ENCODE measurements around the gene DOCK1. TPM values are rescaled to one million over a fixed set of nuclear protein-coding genes. Genes with fewer than 3 reads are reported as not detected.

Gene DOCK1
- total RNA-seq, 1 donor from 2014 or later: 25.8 TPM

DNA sequence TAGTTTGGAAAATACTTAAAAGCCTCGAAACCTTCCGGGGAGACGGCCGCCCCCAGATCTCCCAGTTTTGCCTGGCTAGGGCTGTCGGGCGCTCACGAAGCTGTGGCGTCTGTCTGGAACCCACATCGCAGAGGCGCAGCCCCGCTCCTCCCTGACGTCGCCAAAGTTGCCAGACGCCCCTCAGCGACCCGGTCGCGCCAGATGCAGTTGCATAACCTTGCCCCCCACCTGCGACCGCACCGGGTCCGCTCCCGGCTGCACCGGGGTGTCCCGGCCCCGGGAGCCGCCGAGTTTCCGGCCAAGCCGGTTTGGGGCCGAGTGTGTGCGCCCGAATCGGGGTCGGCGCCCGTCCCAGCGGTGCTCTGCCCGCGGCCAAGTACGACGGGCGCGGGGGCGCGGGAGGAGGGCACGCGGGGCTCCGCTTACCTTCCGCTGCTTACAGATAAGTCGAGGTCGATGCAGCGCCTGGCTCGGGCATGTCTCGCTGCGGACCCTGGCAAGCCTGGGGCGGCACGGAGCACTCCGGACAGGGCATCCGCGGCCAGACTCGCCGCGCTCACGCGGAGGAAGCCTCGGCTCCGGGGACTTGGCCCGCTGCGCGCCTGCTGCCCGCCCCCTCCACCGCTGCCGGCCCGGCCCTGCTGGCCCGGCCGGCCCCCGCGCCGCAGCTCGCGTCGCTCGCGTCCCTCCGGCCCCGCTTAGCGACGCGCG lies 290.5 kb downstream of the DOCK1 start:
- no peak overlapping the region for H3K27ac ChIP-seq
- intact Hi-C loops (cut with DNase I): no loop called here
- TF ChIP-seq, protein P1, sequence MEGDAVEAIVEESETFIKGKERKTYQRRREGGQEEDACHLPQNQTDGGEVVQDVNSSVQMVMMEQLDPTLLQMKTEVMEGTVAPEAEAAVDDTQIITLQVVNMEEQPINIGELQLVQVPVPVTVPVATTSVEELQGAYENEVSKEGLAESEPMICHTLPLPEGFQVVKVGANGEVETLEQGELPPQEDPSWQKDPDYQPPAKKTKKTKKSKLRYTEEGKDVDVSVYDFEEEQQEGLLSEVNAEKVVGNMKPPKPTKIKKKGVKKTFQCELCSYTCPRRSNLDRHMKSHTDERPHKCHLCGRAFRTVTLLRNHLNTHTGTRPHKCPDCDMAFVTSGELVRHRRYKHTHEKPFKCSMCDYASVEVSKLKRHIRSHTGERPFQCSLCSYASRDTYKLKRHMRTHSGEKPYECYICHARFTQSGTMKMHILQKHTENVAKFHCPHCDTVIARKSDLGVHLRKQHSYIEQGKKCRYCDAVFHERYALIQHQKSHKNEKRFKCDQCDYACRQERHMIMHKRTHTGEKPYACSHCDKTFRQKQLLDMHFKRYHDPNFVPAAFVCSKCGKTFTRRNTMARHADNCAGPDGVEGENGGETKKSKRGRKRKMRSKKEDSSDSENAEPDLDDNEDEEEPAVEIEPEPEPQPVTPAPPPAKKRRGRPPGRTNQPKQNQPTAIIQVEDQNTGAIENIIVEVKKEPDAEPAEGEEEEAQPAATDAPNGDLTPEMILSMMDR (IDR thresholded peaks at IDR 0.05): no peak

DNA sequence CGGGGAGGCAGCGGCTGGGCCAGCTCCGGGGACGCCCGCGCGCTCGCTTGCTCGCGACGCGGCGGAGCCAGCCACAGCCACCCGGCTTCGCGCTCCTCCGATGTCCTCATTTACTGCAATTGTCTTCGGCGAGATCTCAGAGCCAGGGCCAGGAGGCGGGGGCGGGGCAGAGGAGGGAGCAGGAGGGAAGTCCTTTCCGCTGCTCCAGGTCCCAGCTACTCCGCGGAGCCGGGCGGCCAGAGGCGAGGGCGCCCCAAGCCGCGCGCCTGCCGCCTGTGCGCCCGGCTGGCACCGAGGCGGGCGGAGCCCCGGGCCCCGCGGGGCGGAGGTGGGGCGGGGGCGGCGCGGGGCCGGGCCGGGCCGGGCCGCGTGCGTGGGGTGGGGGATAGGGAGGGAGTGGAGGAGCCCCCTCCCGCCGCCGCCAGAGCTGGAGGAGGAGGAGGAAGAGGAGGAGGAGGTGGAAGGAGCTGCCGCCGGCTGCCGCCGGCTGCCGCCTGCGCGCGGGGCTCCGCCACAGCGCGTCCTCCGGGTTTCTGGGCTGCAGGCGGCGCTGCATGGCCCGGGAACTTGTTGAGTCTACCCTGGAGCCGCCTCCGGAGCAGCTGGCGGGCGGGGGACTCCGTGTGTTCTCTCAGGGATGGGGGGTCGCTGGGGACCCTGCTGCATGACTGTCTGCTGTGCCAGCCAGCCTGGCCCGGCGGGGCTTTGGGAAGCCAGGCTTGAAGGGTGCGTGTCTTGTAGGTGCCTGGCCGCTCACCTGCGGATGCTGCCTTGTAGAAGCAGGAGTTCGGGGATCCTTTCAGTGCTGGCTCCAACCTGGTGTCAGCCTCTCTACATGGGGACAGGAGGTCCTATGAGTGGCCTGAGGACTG lies 291.3 kb downstream of the DOCK1 start, which contains the start of gene INSYN2A:
Gene INSYN2A, minus strand, starts transcription at position 310 of the 872 bp plus-strand sequence. CDS start 20,196 bp downstream, outside the sequence.
- peaks cover 10 to 11% of the 10 kb centered on the region in 2 donors for H3K4me1 ChIP-seq
- H3K4me3 ChIP-seq: peak within 1 kb of the TSS; percentile 49 to 67
- DNase-seq (ENCODE audit: low spot score in 2 of 2): no peak
- H3K27ac ChIP-seq: no peak within 1 kb of the TSS
- TF ChIP-seq, protein P1 (IDR thresholded peaks at IDR 0.05): no peak
- H3K36me3 ChIP-seq: no peaks in the 10 kb centered on the region
- intact Hi-C loops (cut with DNase I): no loop called here
- H3K9me3 ChIP-seq: no peaks in the 10 kb centered on the region
- no peaks in the 10 kb centered on the region for H3K27me3 ChIP-seq

More for the DNA sequence above, 290.5 kb downstream of the DOCK1 start:
- Histone ChIP-seq H3K4me3 (peak overlapping the region; percentile 49 to 67), H3K27me3 (no peaks in the 10 kb centered on the region), H3K36me3 (no peaks in the 10 kb centered on the region), H3K4me1 (peaks cover 10 to 11% of the 10 kb centered on the region in 2 donors), H3K9me3 (no peaks in the 10 kb centered on the region)
- DNase-seq (ENCODE audit: low spot score in 2 of 2): no peak

DNA sequence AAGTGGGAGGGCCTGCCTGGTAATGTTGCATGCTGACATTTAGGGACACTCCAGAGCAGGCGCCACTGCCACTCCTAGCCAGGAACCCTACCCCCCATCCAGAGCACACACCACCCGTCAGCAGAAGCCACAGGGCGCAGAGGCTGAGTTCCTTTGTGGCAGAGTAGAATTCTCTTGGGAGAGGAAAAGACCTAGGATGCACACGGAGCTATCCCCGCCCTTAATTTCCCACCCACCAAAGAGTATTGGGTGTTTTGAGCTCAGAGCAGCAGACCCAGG lies 291.9 kb downstream of the DOCK1 start:
- no peaks in the 10 kb centered on the region for H3K9me3 ChIP-seq
- TF ChIP-seq, protein P1 (IDR thresholded peaks at IDR 0.05): no peak
- peaks cover 10 to 11% of the 10 kb centered on the region in 2 donors for H3K4me1 ChIP-seq
- intact Hi-C loops (cut with DNase I): no loop called here
- DNase-seq (ENCODE audit: low spot score in 2 of 2): no peak
- no peaks in the 10 kb centered on the region for H3K36me3 ChIP-seq
- H3K4me3 ChIP-seq: peak overlapping the region in 1 of 2 donors; percentile 67
- H3K27me3 ChIP-seq: no peaks in the 10 kb centered on the region
- no peak overlapping the region for H3K27ac ChIP-seq

DNA sequence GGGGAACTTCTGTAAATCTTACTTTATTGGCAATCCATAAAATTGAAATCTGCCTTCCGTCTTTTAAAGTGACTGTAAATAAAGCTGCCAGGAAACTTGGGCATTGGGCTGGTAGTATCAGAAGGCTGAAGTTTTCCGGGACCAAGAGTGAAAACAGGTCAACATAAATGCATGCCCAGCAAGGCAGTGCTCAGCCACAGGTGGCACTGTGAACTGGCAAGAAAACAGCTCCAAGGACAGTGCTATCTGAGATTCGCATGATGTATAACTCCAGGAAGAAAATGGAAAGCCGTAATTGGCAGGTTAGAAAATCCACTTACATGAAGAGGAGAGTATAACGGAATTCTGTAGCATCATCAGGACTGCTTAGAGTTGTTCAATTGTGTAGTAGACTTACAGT lies 293.1 kb downstream of the DOCK1 start:
- H3K27me3 ChIP-seq: no peaks in the 10 kb centered on the region
- TF ChIP-seq, protein P1 (IDR thresholded peaks at IDR 0.05): no peak
- intact Hi-C loops (cut with DNase I): no loop called here

DNA sequence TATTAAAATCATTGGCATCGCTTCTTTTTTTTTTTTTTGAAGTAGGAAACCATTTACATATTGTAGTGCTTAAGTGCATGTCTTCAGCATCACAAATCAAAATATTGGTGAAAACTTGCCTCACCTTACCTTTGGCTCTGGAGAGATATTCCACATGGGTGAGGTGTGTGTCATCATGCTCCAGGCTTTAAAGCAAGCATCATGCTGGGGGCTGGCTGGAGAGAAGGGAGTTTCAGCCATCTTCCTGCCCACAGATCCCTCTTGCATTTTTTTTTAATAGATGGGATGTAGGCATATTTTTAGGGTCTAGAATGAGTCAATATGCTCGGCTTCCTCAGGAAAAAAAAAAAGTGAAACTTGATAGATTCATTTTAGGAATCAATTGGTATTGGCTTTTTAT lies 293.5 kb downstream of the DOCK1 start:
- Histone ChIP-seq H3K36me3 (no peaks in the 10 kb centered on the region), H3K9me3 (no peaks in the 10 kb centered on the region), H3K4me1 (peaks cover 10 to 11% of the 10 kb centered on the region in 2 donors), H3K27ac (no peak overlapping the region), H3K27me3 (no peaks in the 10 kb centered on the region), H3K4me3 (no peak overlapping the region)
- intact Hi-C loops (cut with DNase I): no loop called here
- no peak for DNase-seq (ENCODE audit: low spot score in 2 of 2)
- TF ChIP-seq, protein P1 (IDR thresholded peaks at IDR 0.05): no peak

More for the DNA sequence above, 293.1 kb downstream of the DOCK1 start:
- H3K27ac ChIP-seq: no peak overlapping the region
- no peaks in the 10 kb centered on the region for H3K9me3 ChIP-seq
- no peak overlapping the region for H3K4me3 ChIP-seq
- peaks cover 10 to 11% of the 10 kb centered on the region in 2 donors for H3K4me1 ChIP-seq
- DNase-seq (ENCODE audit: low spot score in 2 of 2): no peak
- no peaks in the 10 kb centered on the region for H3K36me3 ChIP-seq
